H1 (cell line): ENCODE measurements around the gene HM13. TPM values are rescaled to one million over a fixed set of nuclear protein-coding genes. Genes with fewer than 3 reads are reported as not detected.

Experiments
- CTBP2 ChIP-seq: IDR thresholded peaks from 2 replicates; pipeline ENCODE4 v1.7.0; 2011; ENCODE audit warnings: borderline replicate concordance, mild to moderate bottlenecking, moderate library complexity, mixed read lengths, low read length; ENCODE audit not compliant: insufficient read depth, insufficient read length
- SP1 ChIP-seq: IDR thresholded peaks from 2 replicates; pipeline ENCODE4 v1.6.1; 2011; ENCODE audit warnings: low read depth, low read length
- polyA plus RNA-seq, 7 experiments: library from polyadenylated mRNA; depleted of rRNA in 3 of 7; stranded (reverse) in 5 of 7; unstranded in 2 of 7; fragments of >200 nt in 5 of 7; fragments of 200-250 nt in 2 of 7; gene quantifications; 1 replicate in 5 of 7; 2 replicates in 1 of 7; 4 replicates in 1 of 7; pipeline versions ENCODE4 v1.2.1 to v1.2.3, GENCODE V29; 2011 to 2013; ENCODE audit warnings: missing spikeins in 2 of 7, mixed read lengths in 2 of 7
- total RNA-seq: library from RNA; stranded (reverse); fragmentation: NEBNext Ultra II Directional; extraction: Animal tissue kit (Norgen Biotek cat#: 25700); gene quantifications from 2 replicates; pipeline ENCODE4 v1.2.1, GENCODE V29; 2021

The HM13 gene
- total and polyA plus RNA-seq, 2 of the 8 experiments (the other 6 are each of a cell fraction or from before 2014, with no cell fraction given): 118 to 183 TPM

DNA sequence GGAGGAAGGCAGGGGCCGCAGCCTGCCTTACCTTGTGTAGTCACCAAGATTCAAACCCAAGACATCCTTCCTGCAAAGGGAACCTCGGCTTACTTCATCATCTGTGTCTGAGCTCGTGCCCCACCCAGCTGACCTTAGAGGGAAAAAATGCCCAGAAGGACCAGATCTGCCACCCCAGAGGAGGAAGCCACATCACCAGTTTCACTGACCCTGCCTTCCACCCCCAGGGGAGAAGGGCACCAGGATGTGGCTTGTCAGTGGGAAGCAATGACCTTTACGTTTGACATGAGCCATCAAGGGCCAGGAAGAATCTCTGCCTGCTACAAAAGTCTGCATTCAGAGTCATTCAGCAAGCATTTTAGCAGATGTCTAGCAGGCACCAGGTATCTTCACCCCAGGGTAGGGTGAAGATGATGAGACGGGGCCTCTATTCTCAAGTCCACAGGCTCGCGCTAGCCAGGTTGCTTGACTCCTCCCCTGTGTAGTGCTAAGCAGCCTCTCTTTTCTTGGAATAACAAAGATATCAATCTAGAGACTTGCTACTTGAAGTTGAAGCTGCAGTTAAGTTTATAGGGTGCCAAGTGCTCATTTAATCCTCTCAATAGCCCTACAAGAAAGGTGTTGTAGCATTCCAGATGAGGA is 28.1 kb downstream of the HM13 start (continued):
- TF ChIP-seq SP1 (no peak), CTBP2 (no peak)
- TF ChIP-seq, all 59 proteins: peak for 0
